NAMALWA (cell line): ENCODE measurements around the gene CDC73.
"Not testable (repeated sequence)": the region's sequence is repeated elsewhere in the genome, so short reads cannot be mapped to it uniquely, and the experiment has no call there.

ENCODE experiments used
- DNase-seq: peaks from one replicate; pipeline ENCODE4 v3.0.0-alpha.2; 2015; ENCODE audit warnings: low spot score

CDC73 gene

DNA sequence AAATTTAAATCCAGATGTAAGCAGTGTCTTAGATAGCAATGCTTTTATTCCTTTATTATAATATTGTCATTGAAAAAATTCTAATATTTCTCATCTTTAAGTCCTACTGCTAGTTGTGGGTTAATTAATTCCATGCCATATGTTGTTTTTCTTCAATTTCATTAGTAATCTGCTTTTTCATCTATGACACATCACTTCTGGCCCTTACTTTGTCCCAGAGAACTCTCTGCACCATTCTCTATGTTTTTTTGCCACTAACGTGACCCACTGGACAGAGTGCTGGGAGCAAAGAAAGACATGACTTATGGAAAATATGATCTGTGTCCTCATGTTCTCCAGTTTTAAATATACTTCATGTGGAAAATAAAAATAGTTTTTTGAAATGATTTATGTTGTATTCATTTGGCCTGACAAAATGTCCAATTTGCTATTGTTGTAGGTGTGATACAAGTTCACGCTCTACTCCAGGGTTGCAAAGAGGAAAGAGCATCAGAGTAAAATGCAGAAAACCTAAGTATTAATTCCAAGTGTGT, 166.8 kb downstream of the CDC73 start:
- not testable (repeated sequence) for DNase-seq

DNA sequence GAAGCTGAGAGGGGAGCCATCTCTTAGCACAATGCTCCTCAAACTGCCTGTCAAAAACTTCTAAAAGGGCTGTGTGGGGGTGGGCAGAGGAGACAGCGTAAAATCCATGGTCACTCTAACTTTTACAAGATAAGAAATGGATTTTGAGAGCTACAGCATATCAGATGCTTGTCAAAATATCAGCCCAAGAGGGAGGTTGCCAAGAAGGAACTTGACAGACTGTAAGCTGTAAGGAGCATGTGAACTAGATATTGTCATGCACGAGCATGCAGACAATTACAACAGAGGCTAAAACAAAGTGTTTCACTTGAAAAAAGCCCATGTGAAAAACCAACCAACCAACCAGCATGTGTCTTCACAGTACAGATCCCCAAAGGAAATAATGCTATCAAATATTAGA, 171.9 kb downstream of the CDC73 start:
- DNase-seq, result no peak

DNA sequence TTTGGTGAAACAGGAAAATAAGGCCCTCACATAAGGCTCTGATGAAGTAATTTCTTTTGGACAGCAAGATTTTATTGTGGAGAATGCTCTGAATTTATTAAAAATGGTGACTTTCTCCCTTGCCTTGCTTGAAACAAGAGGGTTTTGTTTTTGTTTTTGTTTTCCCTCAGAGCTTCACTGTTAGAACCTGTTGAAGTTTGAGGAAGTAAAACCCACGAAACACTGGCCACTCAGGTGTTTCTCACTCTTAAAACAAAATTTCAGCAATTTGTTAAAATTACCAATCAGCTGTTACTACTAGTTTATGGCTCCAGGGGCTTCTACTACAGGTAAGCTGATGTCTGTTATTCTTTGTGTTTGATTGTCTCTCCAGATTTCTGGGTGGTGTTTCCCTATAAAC, 177.2 kb downstream of the CDC73 start:
- no peak for DNase-seq

DNA sequence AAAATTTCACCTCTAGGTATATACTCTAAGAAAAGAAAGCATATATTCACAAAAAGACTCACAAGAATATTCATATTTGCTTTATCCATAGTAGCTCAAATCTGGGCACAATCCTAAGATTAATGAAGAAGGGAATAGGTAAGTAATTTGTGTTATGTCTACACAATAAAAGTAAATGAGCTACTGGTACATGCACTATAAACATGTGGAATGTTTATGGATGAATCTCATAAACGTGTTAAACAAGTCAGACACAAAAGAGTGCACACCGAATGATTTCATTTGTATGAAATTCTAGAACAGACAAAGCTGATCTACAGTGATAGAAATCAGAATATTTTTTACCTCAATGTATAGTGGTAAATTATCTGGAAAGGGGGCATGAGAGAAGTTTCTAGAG, 179.9 kb downstream of the CDC73 start:
- DNase-seq, result no peak

DNA sequence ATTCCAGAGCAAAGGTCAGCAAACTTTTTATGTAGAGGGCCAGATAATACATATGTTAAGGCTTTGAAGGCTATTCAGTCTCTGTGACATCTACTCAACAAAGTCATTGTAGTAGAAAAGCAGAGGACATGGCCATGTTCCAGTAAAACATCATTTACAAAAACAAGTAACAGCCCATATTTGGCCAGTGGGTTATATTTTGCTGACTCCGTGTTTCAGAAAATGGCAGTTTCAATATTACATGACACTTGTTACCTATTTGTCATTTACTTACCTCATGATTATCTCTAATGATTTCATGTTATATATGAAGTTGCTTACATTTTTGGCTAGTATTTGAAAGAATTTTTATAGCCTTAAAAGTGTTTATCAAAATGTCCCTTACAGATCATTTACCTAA, 182.0 kb downstream of the CDC73 start:
- no peak for DNase-seq
